Duodenal mucosa (tissue), 2 donors: ENCODE results near the gene RAD18.

Source experiments
- H3K27ac ChIP-seq: one replicate; pipeline ENCODE4 v1.7.0; 2013; ENCODE audit warnings: low read depth, low read length
- H3K27me3 ChIP-seq, 2 donors: one replicate each; pipeline ENCODE4 v1.7.0; 2013; ENCODE audit warnings: low read length in 2 of 2, control low read depth in 1 of 2; ENCODE audit not compliant: insufficient read depth in 2 of 2, control insufficient read depth in 1 of 2
- H3K36me3 ChIP-seq, 2 donors: one replicate each; pipeline ENCODE4 v1.7.0; 2013; ENCODE audit warnings: low read length in 2 of 2, control low read depth in 1 of 2; ENCODE audit not compliant: insufficient read depth in 2 of 2, control insufficient read depth in 1 of 2
- H3K4me1 ChIP-seq, 2 donors: one replicate each; pipeline ENCODE4 v1.7.0; 2013; ENCODE audit warnings: low read length in 2 of 2, control low read depth in 1 of 2; ENCODE audit not compliant: insufficient read depth in 2 of 2, control insufficient read depth in 1 of 2
- H3K4me3 ChIP-seq, 2 donors: one replicate each; pipeline ENCODE4 v1.7.0; 2013; ENCODE audit warnings: low read length in 2 of 2, low read depth in 1 of 2
- H3K9ac ChIP-seq, 2 donors: one replicate each; pipeline ENCODE4 v1.7.0; 2013; ENCODE audit warnings: low read length in 2 of 2, low read depth in 1 of 2
- H3K9me3 ChIP-seq, 2 donors: one replicate each; pipeline ENCODE4 v1.7.0; 2013; ENCODE audit warnings: low read length in 2 of 2, control low read depth in 1 of 2; ENCODE audit not compliant: control insufficient read depth in 1 of 2

Gene RAD18

GRCh38 chr3:8963137-8963853, at the start of gene RAD18:
RAD18 (minus strand) TSS chr3:8963472; CDS start chr3:8963385, 87 bp downstream.
- Histone ChIP-seq H3K9me3 (no peaks in the 10 kb centered on the region), H3K27ac (peak within 1 kb of the TSS; percentile 65), H3K4me1 (peaks cover 51 to 55% of the 10 kb centered on the region in 2 donors), H3K27me3 (no peaks in the 10 kb centered on the region), H3K36me3 (peaks cover 3 to 10% of the 10 kb centered on the region in 2 donors), H3K4me3 (peak within 1 kb of the TSS; percentile 92 to 97), H3K9ac (peak within 1 kb of the TSS; percentile 73 to 81)

- H3K36me3 ChIP-seq, result no peaks in the 10 kb centered on the region
- no peak overlapping the region for H3K27ac ChIP-seq
- H3K27me3 ChIP-seq, result no peaks in the 10 kb centered on the region
- no peak overlapping the region for H3K4me3 ChIP-seq
- no peak overlapping the region for H3K9ac ChIP-seq
- no peaks in the 10 kb centered on the region for H3K4me1 ChIP-seq
- no peaks in the 10 kb centered on the region for H3K9me3 ChIP-seq
These were observed 49.2 kb upstream of the RAD18 start for GRCh38 chr3:9012521-9012920.

- Histone ChIP-seq H3K4me3 (no peak overlapping the region), H3K27me3 (no peaks in the 10 kb centered on the region), H3K9ac (no peak overlapping the region), H3K27ac (no peak overlapping the region), H3K9me3 (no peaks in the 10 kb centered on the region), H3K4me1 (no peaks in the 10 kb centered on the region), H3K36me3 (no peaks in the 10 kb centered on the region)
These were observed 46.8 kb upstream of the RAD18 start for GRCh38 chr3:9009976-9010545.

- H3K9ac ChIP-seq, result no peak overlapping the region
- no peaks in the 10 kb centered on the region for H3K4me1 ChIP-seq
- H3K27me3 ChIP-seq, result no peaks in the 10 kb centered on the region
- H3K4me3 ChIP-seq, result no peak overlapping the region
- no peak overlapping the region for H3K27ac ChIP-seq
- no peaks in the 10 kb centered on the region for H3K9me3 ChIP-seq
- no peaks in the 10 kb centered on the region for H3K36me3 ChIP-seq
These were observed 45.4 kb upstream of the RAD18 start for GRCh38 chr3:9008550-9009255.

DNA sequence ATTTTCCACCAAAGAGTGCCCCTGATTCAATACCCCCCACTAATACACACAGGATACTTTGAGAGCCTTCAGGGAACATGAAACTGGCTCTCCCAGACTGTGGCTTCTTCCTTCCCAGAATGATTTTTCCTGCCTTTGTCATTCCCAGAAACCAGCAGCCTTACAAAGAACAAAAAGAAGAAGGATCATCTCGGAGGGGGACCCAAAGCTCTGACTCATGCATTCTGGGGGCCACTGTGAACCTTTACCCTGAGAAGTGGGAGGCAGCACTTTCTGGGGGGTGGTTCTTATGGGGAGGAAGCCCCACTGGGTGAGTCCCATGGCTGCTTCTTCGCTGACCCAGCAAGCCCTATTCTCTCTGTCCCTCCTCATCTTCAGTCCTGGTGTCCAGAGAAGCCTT, 44.7 kb upstream of the RAD18 start:
- H3K9me3 ChIP-seq, result no peaks in the 10 kb centered on the region
- H3K27ac ChIP-seq, result no peak overlapping the region
- no peaks in the 10 kb centered on the region for H3K36me3 ChIP-seq
- H3K4me3 ChIP-seq, result no peak overlapping the region
- H3K9ac ChIP-seq, result no peak overlapping the region
- no peaks in the 10 kb centered on the region for H3K27me3 ChIP-seq
- no peaks in the 10 kb centered on the region for H3K4me1 ChIP-seq

DNA sequence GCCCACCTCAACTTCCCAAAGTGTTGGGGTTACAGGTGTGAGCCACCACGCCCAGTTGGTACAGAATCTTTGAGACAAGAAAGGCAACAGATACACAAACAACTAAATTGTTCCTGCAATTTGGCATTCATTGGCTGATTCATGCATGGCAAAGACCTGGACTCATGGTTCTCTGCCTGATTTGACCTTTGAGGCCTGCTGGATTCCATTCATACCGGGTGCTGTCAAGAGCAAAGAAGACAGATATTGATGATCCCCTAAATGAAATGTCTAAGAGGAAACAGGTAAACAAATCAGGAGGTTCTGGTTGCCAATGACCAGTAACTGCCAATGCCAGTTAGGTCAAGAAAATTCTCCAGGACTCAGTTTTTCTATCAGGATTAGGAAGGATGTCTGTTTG, 43.9 kb upstream of the RAD18 start:
- H3K9me3 ChIP-seq, result no peaks in the 10 kb centered on the region
- no peaks in the 10 kb centered on the region for H3K36me3 ChIP-seq
- no peak overlapping the region for H3K27ac ChIP-seq
- no peaks in the 10 kb centered on the region for H3K27me3 ChIP-seq
- no peaks in the 10 kb centered on the region for H3K4me1 ChIP-seq
- no peak overlapping the region for H3K9ac ChIP-seq
- no peak overlapping the region for H3K4me3 ChIP-seq

DNA sequence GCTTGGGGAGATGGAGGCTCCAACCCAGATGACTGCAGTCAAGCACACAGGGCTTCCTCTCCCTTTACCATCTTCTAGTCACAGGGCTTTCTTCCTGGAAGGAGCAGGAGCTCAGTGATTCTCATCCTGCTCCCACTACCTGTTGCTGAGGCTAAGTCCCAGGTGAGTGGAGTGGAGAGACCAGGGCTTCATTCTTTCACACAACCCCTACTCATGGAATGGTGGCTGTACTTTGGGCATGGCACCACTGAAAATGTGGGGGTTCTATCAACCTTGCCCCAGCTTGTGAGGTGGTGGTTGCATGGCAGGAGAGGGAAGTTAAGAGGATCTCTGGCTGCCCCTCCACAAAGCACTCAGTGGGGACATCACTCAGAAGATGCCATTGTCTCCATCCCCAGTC, 36.8 kb upstream of the RAD18 start:
- Histone ChIP-seq H3K4me1 (no peaks in the 10 kb centered on the region), H3K9ac (no peak overlapping the region), H3K4me3 (no peak overlapping the region), H3K9me3 (no peaks in the 10 kb centered on the region), H3K27me3 (no peaks in the 10 kb centered on the region), H3K36me3 (no peaks in the 10 kb centered on the region), H3K27ac (no peak overlapping the region)

DNA sequence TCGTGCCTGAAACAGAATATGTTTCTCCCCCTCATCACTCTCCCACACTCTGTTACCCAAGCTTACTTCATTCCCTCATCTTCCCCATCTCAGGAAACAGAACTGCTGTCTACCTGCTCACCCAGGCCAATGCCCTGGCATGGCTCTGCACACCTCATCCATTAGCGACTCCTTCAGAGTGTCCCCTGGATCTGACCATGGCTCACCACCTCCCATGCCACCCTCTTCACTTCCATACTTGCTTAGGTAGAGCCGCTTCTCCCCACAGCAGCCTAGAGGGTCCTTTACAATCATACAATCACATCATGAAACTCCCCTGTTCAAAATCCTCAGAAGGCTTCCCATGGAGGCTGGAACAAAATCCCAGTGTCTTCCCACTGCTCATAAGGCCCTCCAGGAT, 33.9 kb upstream of the RAD18 start:
- H3K27me3 ChIP-seq, result no peaks in the 10 kb centered on the region
- H3K36me3 ChIP-seq, result no peaks in the 10 kb centered on the region
- no peaks in the 10 kb centered on the region for H3K9me3 ChIP-seq
- H3K9ac ChIP-seq, result no peak overlapping the region
- no peak overlapping the region for H3K4me3 ChIP-seq
- H3K27ac ChIP-seq, result no peak overlapping the region
- H3K4me1 ChIP-seq, result no peaks in the 10 kb centered on the region

DNA sequence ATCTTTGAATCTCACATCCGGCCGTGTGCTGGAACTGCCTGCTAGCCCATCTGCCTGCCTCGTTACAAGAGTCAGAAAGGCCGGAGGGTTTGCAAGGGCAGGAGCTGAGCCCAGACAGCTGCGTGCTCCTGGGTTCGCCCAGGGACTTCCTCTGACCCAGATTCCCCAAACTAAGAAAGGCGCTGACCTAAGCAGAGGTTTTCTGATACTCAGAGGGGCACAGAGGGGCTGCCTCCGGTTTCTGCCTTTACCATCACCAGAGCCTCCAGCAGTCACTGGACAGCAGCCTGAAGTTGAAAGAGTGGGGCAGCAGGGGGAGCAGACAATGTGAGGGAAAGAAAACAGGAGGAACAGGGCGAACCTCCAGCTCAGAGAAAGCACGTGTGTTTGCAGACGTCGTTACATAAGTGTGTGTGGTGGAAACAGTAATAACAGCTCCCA, 33.4 kb upstream of the RAD18 start:
- Histone ChIP-seq H3K27ac (no peak overlapping the region), H3K9ac (no peak overlapping the region), H3K36me3 (no peaks in the 10 kb centered on the region), H3K4me3 (no peak overlapping the region), H3K27me3 (no peaks in the 10 kb centered on the region), H3K9me3 (no peaks in the 10 kb centered on the region), H3K4me1 (no peaks in the 10 kb centered on the region)

- H3K9ac ChIP-seq, result no peak overlapping the region
- no peak overlapping the region for H3K4me3 ChIP-seq
- no peak overlapping the region for H3K27ac ChIP-seq
- no peaks in the 10 kb centered on the region for H3K27me3 ChIP-seq
- H3K9me3 ChIP-seq, result no peaks in the 10 kb centered on the region
- H3K36me3 ChIP-seq, result no peaks in the 10 kb centered on the region
- H3K4me1 ChIP-seq, result no peaks in the 10 kb centered on the region
These were observed 32.9 kb upstream of the RAD18 start for GRCh38 chr3:8996216-8996615.
